Subcutaneous adipose tissue (tissue), 4 donors: ENCODE data around the gene WLS. TPM values are rescaled to one million over a fixed set of nuclear protein-coding genes. Genes with fewer than 3 reads are reported as not detected.

ENCODE experiments used
- total RNA-seq, 4 donors: library from RNA; depleted of rRNA; stranded (reverse); fragments of >200 nt; gene quantifications; one replicate each; pipeline ENCODE4 v1.1.0, GENCODE V29; 2016
- TF ChIP-seq, protein P1 (sequence below): fragments of 450-650 bp; IDR thresholded peaks from one replicate; pipeline ENCODE4 v1.5.1; 2016; ENCODE audit warnings: low read depth, mild to moderate bottlenecking, control low read depth, antibody characterized with exemption, moderate library complexity

WLS gene
- total RNA-seq, 4 donors from 2014 or later: 44.7 to 58.3 (median 51.5) TPM

DNA sequence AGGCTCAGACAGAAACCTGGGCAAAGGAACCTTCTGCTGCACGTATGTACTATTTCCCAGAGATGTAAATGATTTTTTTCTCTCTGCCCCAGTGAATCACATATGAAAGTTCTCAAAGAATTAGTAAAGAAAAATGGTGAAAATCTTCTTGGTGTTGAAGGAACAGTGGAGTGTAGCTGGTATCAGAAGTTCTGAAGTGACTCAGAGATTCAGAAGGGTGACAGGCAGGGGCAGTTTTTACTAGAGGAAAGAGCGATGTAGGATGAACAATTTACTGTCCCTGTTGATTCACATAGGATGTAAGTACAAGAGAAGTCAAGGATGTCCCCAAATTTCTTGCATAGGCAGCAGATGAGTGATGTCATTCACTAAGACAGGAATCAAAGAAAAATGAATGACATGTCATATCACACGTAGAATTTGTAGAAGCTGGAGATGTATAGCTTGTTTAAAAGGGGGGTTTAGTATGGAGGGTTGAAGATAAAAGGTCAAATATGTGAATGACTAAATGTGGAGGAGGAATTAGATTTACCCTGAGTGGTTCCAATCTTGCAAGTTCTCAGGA is 26.4 kb downstream of the WLS start:
- TF ChIP-seq, protein P1, sequence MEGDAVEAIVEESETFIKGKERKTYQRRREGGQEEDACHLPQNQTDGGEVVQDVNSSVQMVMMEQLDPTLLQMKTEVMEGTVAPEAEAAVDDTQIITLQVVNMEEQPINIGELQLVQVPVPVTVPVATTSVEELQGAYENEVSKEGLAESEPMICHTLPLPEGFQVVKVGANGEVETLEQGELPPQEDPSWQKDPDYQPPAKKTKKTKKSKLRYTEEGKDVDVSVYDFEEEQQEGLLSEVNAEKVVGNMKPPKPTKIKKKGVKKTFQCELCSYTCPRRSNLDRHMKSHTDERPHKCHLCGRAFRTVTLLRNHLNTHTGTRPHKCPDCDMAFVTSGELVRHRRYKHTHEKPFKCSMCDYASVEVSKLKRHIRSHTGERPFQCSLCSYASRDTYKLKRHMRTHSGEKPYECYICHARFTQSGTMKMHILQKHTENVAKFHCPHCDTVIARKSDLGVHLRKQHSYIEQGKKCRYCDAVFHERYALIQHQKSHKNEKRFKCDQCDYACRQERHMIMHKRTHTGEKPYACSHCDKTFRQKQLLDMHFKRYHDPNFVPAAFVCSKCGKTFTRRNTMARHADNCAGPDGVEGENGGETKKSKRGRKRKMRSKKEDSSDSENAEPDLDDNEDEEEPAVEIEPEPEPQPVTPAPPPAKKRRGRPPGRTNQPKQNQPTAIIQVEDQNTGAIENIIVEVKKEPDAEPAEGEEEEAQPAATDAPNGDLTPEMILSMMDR: no peak

DNA sequence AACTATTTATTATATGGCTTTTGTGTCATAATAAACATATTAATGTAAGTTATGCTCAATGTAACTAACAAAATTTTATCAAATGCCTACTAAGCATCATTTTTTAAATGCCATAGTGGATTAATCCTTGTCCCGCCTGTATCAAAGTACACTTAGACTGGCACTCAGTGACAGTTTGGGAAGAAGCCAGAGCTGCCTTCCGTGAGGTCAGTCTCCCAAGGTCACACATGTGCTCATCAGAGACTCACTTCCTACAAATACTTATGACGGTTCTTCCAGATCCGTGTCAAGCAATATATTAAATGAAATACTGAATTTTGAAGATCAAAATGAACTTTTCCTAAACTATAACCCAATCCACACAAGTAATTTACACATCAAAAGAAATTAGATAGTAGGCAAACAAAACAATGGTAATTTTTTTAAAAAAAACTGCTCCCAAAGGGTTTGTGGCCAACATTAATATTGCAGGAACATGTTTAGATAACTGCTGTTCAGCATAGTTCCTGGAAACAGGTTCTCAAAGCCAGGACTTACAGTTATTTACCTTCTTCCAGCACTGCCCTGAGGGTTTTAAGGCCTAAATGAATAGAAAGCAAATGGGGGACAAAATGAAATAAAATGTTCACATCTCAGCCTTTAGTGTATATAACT is 27.2 kb downstream of the WLS start:
- TF ChIP-seq, protein P1: no peak

DNA sequence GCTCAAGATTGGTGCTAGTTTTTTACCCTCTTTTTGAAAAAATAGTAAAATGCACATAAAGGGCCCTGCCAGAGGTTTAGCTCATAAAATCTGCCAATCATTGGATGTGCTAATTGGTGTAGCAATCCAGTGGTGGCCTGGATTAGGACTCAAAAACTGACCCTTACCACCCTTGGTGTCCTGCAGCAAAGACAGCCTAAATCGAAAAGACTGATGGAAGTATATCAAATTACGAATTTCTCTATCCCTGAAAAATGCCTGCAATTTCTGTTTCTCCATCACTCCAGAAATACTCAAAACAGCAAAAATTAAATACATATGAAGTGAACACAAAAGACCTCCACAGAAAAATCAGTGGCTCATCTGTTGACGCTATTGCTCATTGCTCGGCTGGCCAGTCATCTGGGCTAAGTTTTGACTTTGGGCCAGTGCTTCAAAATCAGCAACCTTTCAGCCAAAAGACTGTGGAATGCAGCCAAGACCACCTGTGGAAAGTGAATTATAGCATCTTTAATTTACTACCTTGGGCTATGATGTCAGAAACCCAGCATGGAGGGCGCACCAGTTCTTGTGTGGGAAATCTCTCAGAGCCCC is 30.0 kb downstream of the WLS start:
- TF ChIP-seq, protein P1: no peak

DNA sequence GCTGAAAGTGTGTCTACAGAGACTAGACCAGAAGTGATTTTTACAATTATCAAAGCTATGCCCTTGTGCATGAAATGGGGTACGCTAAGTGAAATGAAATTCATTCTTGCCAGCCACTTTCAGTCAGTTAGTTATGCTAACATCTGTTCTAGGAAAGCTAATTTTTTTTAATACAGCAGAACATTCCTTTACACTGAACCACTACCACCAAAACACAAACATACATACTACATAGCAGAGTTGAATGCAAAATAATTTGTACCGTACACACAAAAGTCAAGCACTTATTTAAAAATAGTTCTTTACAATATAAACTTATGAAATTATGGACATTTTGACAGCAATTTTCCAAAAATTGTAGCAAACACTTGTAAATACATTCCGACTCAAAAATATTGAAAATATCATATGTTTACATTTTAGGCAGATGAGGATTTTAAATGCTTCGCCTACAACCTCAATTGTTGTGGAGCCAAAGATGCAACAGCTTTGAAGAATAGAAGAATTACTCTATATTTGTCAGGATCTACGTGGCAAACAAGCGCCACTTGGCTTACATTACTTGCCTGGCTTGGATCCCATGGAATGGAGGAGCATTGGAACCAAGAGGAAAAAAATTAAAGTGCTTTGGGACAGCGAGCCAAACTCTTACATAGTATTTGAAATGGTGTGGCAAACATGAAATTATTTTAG is 30.6 kb downstream of the WLS start:
- TF ChIP-seq, protein P1: no peak

DNA sequence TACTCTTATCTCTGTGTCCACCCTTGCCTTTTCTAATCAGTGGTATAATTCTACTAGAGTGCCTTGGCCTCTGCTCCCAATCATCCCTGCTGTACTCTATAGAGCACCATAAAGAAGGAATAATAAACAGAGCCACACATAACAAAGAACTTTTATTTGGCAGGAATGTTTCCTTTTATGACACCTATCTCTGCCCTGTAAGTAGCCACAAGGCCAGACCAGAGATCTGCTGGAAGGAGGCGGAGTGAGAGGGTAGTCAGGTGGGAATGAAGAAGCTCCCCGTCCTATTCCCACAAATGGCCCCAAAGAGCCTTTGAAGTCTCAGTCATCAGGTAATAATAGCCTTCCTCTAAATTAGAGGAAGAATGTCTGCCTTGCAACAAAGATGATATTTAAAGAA is 32.7 kb downstream of the WLS start:
- TF ChIP-seq, protein P1: no peak

DNA sequence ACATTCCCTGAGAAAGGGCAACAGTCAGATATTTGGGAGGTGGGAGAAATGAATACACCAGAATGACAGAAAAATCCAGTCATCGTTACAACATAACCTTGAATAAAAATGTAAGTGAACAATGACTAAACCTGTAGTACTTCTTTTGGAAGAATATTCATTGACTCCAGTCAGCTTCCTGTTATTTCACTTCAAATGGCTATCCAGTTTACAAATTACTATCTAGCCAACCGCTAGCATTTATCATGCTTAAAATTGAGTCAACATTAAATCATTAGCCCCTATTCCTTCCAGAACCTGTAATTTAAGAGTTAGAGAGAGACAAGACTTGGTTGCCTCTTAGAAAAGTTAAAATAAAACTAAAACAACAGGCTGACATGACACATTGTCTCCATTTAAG is 33.6 kb downstream of the WLS start:
- TF ChIP-seq, protein P1: no peak

DNA sequence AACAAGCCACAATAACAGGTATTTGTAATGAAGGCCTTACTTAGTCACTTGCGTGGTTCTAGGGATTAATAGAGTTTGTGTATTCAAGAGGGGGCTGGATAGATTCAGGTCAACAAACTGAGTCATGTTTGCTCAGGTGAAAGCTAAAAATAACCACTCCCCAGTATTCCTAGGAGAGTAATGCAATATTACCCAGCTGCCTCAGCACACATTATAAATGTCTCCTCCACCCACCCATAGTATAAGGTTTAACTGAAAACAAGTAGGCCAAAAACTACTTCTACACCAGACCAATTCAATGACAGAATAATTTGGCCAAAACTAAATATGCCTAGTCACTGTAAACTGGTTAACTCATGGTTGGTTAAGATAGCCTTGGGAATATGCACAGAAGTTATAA is 34.4 kb downstream of the WLS start:
- TF ChIP-seq, protein P1: no peak
